ENCODE data around the gene USP34.
"Not testable (repeated sequence)": the region's sequence is repeated elsewhere in the genome, so short reads cannot be mapped to it uniquely, and the experiment has no call there.

The USP34 gene

GRCh38 chr2:61460163-61460562 is 10.7 kb downstream of the USP34 start:
- peak; percentile 78 for DNase-seq (ENCODE audit: low spot score)

- DNase-seq (ENCODE audit: low spot score), result no peak
Observed at GRCh38 chr2:61456746-61457420, 14.0 kb downstream of the USP34 start.

GRCh38 chr2:61456070-61456745 is 14.7 kb downstream of the USP34 start:
- no peak for DNase-seq (ENCODE audit: low spot score)

- DNase-seq (ENCODE audit: low spot score), result not testable (repeated sequence)
Observed at GRCh38 chr2:61454972-61455371, 15.9 kb downstream of the USP34 start.

- no peak for DNase-seq (ENCODE audit: low spot score)
Observed at GRCh38 chr2:61454383-61454782, 16.5 kb downstream of the USP34 start.

GRCh38 chr2:61452392-61452791 is 18.5 kb downstream of the USP34 start:
- DNase-seq (ENCODE audit: low spot score), result no peak

GRCh38 chr2:61451178-61451577 is 19.7 kb downstream of the USP34 start:
- no peak for DNase-seq (ENCODE audit: low spot score)

- no peak for DNase-seq (ENCODE audit: low spot score)
Observed at GRCh38 chr2:61450144-61450543, 20.7 kb downstream of the USP34 start.

- DNase-seq (ENCODE audit: low spot score), result no peak
Observed at GRCh38 chr2:61448229-61448628, 22.7 kb downstream of the USP34 start.

GRCh38 chr2:61446971-61447370 is 23.9 kb downstream of the USP34 start:
- DNase-seq (ENCODE audit: low spot score), result not testable (repeated sequence)

GRCh38 chr2:61443342-61444041 is 27.4 kb downstream of the USP34 start:
- DNase-seq (ENCODE audit: low spot score), result no peak

GRCh38 chr2:61439241-61440002 is 31.5 kb downstream of the USP34 start:
- DNase-seq (ENCODE audit: low spot score), result no peak

GRCh38 chr2:61438670-61439069 is 32.2 kb downstream of the USP34 start:
- DNase-seq (ENCODE audit: low spot score), result no peak

- DNase-seq (ENCODE audit: low spot score), result no peak
Observed at GRCh38 chr2:61437170-61437569, 33.7 kb downstream of the USP34 start.

- DNase-seq (ENCODE audit: low spot score), result no peak
Observed at GRCh38 chr2:61436092-61436491, 34.8 kb downstream of the USP34 start.

GRCh38 chr2:61435291-61435690 is 35.6 kb downstream of the USP34 start:
- no peak for DNase-seq (ENCODE audit: low spot score)

GRCh38 chr2:61434314-61434713 is 36.6 kb downstream of the USP34 start:
- DNase-seq (ENCODE audit: low spot score), result no peak

GRCh38 chr2:61433606-61434005 is 37.3 kb downstream of the USP34 start:
- DNase-seq (ENCODE audit: low spot score), result no peak

GRCh38 chr2:61432990-61433389 is 37.9 kb downstream of the USP34 start:
- no peak for DNase-seq (ENCODE audit: low spot score)

GRCh38 chr2:61431345-61431744 is 39.5 kb downstream of the USP34 start:
- DNase-seq (ENCODE audit: low spot score), result no peak

- peak; percentile 23 for DNase-seq (ENCODE audit: low spot score)
Observed at GRCh38 chr2:61426267-61426897, 44.5 kb downstream of the USP34 start.

- no peak for DNase-seq (ENCODE audit: low spot score)
Observed at GRCh38 chr2:61425605-61426155, 45.2 kb downstream of the USP34 start.
